Measurements from ENCODE around the gene TTYH2. TPM values are rescaled to one million over a fixed set of nuclear protein-coding genes. Genes with fewer than 3 reads are reported as not detected.

The TTYH2 gene
- total RNA-seq (ENCODE audit: unreplicated experiment), result 6.8 TPM
- long read RNA-seq, partial matches to known transcripts, result 0 of 1 reads
- long read RNA-seq, other reads (novel, unspliced or antisense), result 0 of 1 reads

- H3K4me3 Mint-ChIP-seq (ENCODE audit: unreplicated experiment), result peak within 1 kb of the TSS; percentile 84
- TF ChIP-seq CTCF (IDR thresholded peaks at IDR 0.05; ENCODE audit: unreplicated experiment), result no peak
- H3K27me3 Mint-ChIP-seq (ENCODE audit: unreplicated experiment), result peaks cover 20% of the 10 kb centered on the region
- peak; percentile 75 for DNase-seq (ENCODE audit: low spot score)
- peaks cover 47% of the 10 kb centered on the region for H3K4me1 Mint-ChIP-seq (ENCODE audit: unreplicated experiment)
- no peak within 1 kb of the TSS for H3K27ac Mint-ChIP-seq (ENCODE audit: unreplicated experiment)
- peaks cover 11% of the 10 kb centered on the region for H3K36me3 Mint-ChIP-seq (ENCODE audit: low read depth, unreplicated experiment)
- no peaks in the 10 kb centered on the region for H3K9me3 Mint-ChIP-seq (ENCODE audit: unreplicated experiment)
These were observed at the start of gene TTYH2 for GRCh38 chr17:74212913-74213791. TSS of gene TTYH2 (plus strand) at chr17:74213571. CDS start at chr17:74213588, 17 bp downstream.

- Mint-ChIP-seq H3K4me1 (ENCODE audit: unreplicated experiment) (no peaks in the 10 kb centered on the region), H3K4me3 (ENCODE audit: unreplicated experiment) (no peak overlapping the region)
These were observed 49.5 kb upstream of the TTYH2 start for GRCh38 chr17:74163836-74164235.

GRCh38 chr17:74164446-74165045 is 48.8 kb upstream of the TTYH2 start:
- Mint-ChIP-seq H3K9me3 (ENCODE audit: unreplicated experiment) (no peaks in the 10 kb centered on the region), H3K36me3 (ENCODE audit: low read depth, unreplicated experiment) (peaks cover 3% of the 10 kb centered on the region), H3K27ac (ENCODE audit: unreplicated experiment) (no peak overlapping the region), H3K4me3 (ENCODE audit: unreplicated experiment) (no peak overlapping the region), H3K27me3 (ENCODE audit: unreplicated experiment) (peaks cover 2% of the 10 kb centered on the region), H3K4me1 (ENCODE audit: unreplicated experiment) (no peaks in the 10 kb centered on the region)
- DNase-seq (ENCODE audit: low spot score), result no peak
- no peak for TF ChIP-seq CTCF (IDR thresholded peaks at IDR 0.05; ENCODE audit: unreplicated experiment)

More at GRCh38 chr17:74163836-74164235, 49.5 kb upstream of the TTYH2 start:
- Mint-ChIP-seq H3K9me3 (ENCODE audit: unreplicated experiment) (no peaks in the 10 kb centered on the region), H3K36me3 (ENCODE audit: low read depth, unreplicated experiment) (no peaks in the 10 kb centered on the region), H3K27me3 (ENCODE audit: unreplicated experiment) (peaks cover 2% of the 10 kb centered on the region), H3K27ac (ENCODE audit: unreplicated experiment) (no peak overlapping the region)
- no peak for TF ChIP-seq CTCF (IDR thresholded peaks at IDR 0.05; ENCODE audit: unreplicated experiment)
- DNase-seq (ENCODE audit: low spot score), result no peak

GRCh38 chr17:74165797-74166365 is 47.5 kb upstream of the TTYH2 start:
- TF ChIP-seq CTCF (IDR thresholded peaks at IDR 0.05; ENCODE audit: unreplicated experiment), result no peak

More at GRCh38 chr17:74165797-74166365, 47.5 kb upstream of the TTYH2 start:
- no peak overlapping the region for H3K4me3 Mint-ChIP-seq (ENCODE audit: unreplicated experiment)
- peaks cover 2% of the 10 kb centered on the region for H3K27me3 Mint-ChIP-seq (ENCODE audit: unreplicated experiment)
- H3K36me3 Mint-ChIP-seq (ENCODE audit: low read depth, unreplicated experiment), result peaks cover 4% of the 10 kb centered on the region
- H3K4me1 Mint-ChIP-seq (ENCODE audit: unreplicated experiment), result no peaks in the 10 kb centered on the region
- no peak overlapping the region for H3K27ac Mint-ChIP-seq (ENCODE audit: unreplicated experiment)
- no peaks in the 10 kb centered on the region for H3K9me3 Mint-ChIP-seq (ENCODE audit: unreplicated experiment)
- DNase-seq (ENCODE audit: low spot score), result no peak
